DND-41 (cell line): ENCODE results near the gene MED10.

Experiments used
- ATAC-seq: fragments of 200-7000 bp; cut with Tn5 transposase; 3 replicates; pipeline ENCODE4 v1.9.1; 2021; ENCODE audit warnings: low read depth; ENCODE audit not compliant: insufficient read depth
- DNase-seq: peaks from one replicate; pipeline ENCODE4 v3.0.0-alpha.2; 2020
- H2AFZ ChIP-seq: 2 replicates; pipeline ENCODE4 v1.6.0; 2012; ENCODE audit warnings: low read depth, low read length
- H3K27ac ChIP-seq: 2 replicates; pipeline ENCODE4 v1.5.1; 2012; ENCODE audit warnings: low read length, inconsistent platforms
- H3K27me3 ChIP-seq: fragments of 200-600 bp; sonication (generic); 2 replicates; pipeline ENCODE4 v1.6.0; 2012; ENCODE audit warnings: low read length, mild to moderate bottlenecking, inconsistent platforms; ENCODE audit not compliant: insufficient read depth, poor library complexity
- H3K36me3 ChIP-seq: 2 replicates; pipeline ENCODE4 v1.5.1; 2012; ENCODE audit warnings: low read length, inconsistent platforms; ENCODE audit not compliant: insufficient read depth
- H3K4me1 ChIP-seq: 2 replicates; pipeline ENCODE4 v1.5.1; 2012; ENCODE audit warnings: mild to moderate bottlenecking, low read length; ENCODE audit not compliant: insufficient read depth
- H3K4me2 ChIP-seq: 2 replicates; pipeline ENCODE4 v1.6.0; 2012; ENCODE audit warnings: mild to moderate bottlenecking, moderate library complexity, low read length, inconsistent platforms; ENCODE audit not compliant: insufficient read depth
- H3K4me3 ChIP-seq, 2 experiments: fragments of 200-600 bp in 1 of 2; shearing (Covaris generic) in 1 of 2; 2 replicates each; pipeline ENCODE4 v1.5.1; 2012 to 2016; ENCODE audit warnings: inconsistent platforms in 2 of 2, low read length in 2 of 2, mild to moderate bottlenecking in 2 of 2, low read depth in 1 of 2, moderate library complexity in 1 of 2
- H3K79me2 ChIP-seq: 2 replicates; pipeline ENCODE4 v1.6.0; 2012; ENCODE audit warnings: low read length, inconsistent platforms; ENCODE audit not compliant: insufficient read depth
- H3K9ac ChIP-seq: 2 replicates; pipeline ENCODE4 v1.6.0; 2012; ENCODE audit warnings: low read depth, mild to moderate bottlenecking, inconsistent platforms, low read length, moderate library complexity
- H3K9me3 ChIP-seq: 2 replicates; pipeline ENCODE4 v1.5.1; 2012; ENCODE audit warnings: low read length, moderate library complexity, mild to moderate bottlenecking, inconsistent platforms; ENCODE audit not compliant: insufficient read depth, severe bottlenecking
- H4K20me1 ChIP-seq: 2 replicates; pipeline ENCODE4 v1.6.0; 2012; ENCODE audit warnings: low read length; ENCODE audit not compliant: insufficient read depth
- CTCF ChIP-seq: IDR thresholded peaks from 2 replicates; pipeline ENCODE4 v1.5.1; 2012; ENCODE audit warnings: borderline replicate concordance, low read length, moderate library complexity, mild to moderate bottlenecking; ENCODE audit not compliant: poor library complexity, severe bottlenecking; ENCODE audit errors: extremely low read depth
- EZH2 ChIP-seq: IDR thresholded peaks from 3 replicates; pipeline ENCODE4 v1.6.1; 2012; ENCODE audit warnings: borderline replicate concordance, low read depth, mild to moderate bottlenecking, moderate library complexity, low read length, inconsistent platforms; ENCODE audit not compliant: severe bottlenecking

MED10 gene

DNA sequence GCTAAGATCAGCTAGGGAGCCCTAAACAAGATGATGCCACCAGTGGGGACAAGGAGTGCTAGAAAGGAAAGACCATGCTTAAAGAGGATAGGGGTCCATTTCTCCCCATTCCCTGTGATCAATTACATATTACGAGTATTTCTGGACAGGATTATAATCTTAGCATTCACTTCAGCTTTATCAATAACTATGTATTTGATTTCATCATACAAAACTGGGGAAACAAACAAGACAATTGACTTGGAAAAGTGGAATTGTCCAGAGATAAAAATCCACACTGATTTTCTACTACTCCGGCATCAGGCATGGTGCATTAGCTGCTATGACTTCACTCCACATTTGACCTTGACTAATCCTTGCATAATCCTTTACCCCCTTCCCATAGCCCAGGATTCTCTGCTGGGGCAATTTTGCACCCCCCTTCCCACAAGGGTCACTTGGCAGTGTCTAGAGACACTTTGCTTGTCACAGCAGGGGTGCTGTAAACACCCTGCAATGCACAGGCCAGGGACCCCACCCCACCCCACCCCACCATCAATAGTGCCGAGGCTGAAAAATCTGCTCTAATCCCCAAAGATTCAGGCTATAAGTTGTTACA is 40.4 kb upstream of the MED10 start:
- no peaks in the 10 kb centered on the region for H3K36me3 ChIP-seq
- H3K27me3 ChIP-seq: peaks cover 8% of the 10 kb centered on the region
- no peak for TF ChIP-seq CTCF
- no peak for TF ChIP-seq EZH2
- no peaks in the 10 kb centered on the region for H3K79me2 ChIP-seq
- H3K4me1 ChIP-seq: no peaks in the 10 kb centered on the region
- H3K4me3 ChIP-seq: no peak overlapping the region
- H3K4me2 ChIP-seq: no peak overlapping the region
- no peak for DNase-seq
- H2AFZ ChIP-seq: no peak overlapping the region
- ATAC-seq: no peak
- no peaks in the 10 kb centered on the region for H3K9me3 ChIP-seq
- H4K20me1 ChIP-seq: no peaks in the 10 kb centered on the region
- no peak overlapping the region for H3K9ac ChIP-seq
- H3K27ac ChIP-seq: no peak overlapping the region

DNA sequence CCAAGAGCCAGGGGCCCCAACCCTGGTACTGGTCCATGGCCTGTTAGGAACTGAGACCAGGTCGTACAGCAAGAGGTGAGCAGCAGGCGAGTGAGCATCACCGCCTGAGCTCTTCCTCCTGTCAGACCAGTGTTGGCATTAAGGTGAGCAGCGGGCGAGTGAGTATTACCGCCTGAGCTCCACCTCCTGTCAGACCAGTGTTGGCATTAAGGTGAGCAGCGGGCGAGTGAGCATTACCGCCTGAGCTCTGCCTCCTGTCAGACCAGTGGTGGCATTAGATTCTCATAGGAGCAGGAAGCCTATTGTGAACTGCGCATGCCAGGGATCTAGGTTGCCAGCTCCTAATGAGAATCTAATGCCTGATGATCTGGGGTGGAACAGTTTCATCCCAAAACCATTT is 39.3 kb upstream of the MED10 start:
- Histone ChIP-seq H3K4me2 (no peak overlapping the region), H2AFZ (no peak overlapping the region), H3K9ac (no peak overlapping the region), H3K27me3 (peaks cover 13% of the 10 kb centered on the region), H3K36me3 (no peaks in the 10 kb centered on the region), H3K9me3 (no peaks in the 10 kb centered on the region), H4K20me1 (no peaks in the 10 kb centered on the region), H3K4me3 (no peak overlapping the region), H3K4me1 (no peaks in the 10 kb centered on the region), H3K27ac (no peak overlapping the region), H3K79me2 (no peaks in the 10 kb centered on the region)
- ATAC-seq: no peak
- no peak for DNase-seq
- no peak for TF ChIP-seq EZH2

DNA sequence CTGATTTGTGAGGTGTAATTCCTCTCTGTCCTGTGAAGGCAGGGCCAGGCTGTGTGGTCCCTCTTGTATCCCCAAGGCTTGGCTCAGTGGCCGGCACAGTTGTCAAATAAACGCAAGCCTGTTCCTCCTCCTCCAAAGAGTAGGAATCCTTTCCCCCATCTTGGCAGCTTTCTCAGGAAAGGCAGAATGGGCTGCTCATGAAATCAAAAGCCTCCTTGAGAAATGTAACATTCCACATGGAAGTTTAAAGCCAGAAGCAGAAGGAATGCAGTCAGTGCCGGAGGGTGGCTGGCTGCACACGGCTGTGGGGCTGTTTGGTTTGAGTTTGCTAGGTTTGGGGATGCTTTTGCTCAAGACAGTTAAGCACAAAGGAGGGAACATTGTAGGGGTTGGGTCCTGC is 34.5 kb upstream of the MED10 start:
- Histone ChIP-seq H3K27ac (no peak overlapping the region), H3K4me3 (no peak overlapping the region), H3K4me2 (no peak overlapping the region), H3K9me3 (no peaks in the 10 kb centered on the region), H2AFZ (no peak overlapping the region), H3K9ac (no peak overlapping the region), H3K36me3 (no peaks in the 10 kb centered on the region), H3K27me3 (peaks cover 6% of the 10 kb centered on the region), H3K4me1 (no peaks in the 10 kb centered on the region), H4K20me1 (no peaks in the 10 kb centered on the region), H3K79me2 (no peaks in the 10 kb centered on the region)
- no peak for TF ChIP-seq CTCF
- no peak for TF ChIP-seq EZH2
- ATAC-seq (no peak), DNase-seq (no peak)

GRCh38 chr5:6411141-6411540 is 32.8 kb upstream of the MED10 start:
- H2AFZ ChIP-seq: no peak overlapping the region
- ATAC-seq (no peak), DNase-seq (no peak)
- H3K79me2 ChIP-seq: no peaks in the 10 kb centered on the region
- H3K4me3 ChIP-seq: no peak overlapping the region
- no peak overlapping the region for H3K4me2 ChIP-seq
- H3K4me1 ChIP-seq: no peaks in the 10 kb centered on the region
- H3K36me3 ChIP-seq: no peaks in the 10 kb centered on the region
- no peak overlapping the region for H3K27ac ChIP-seq
- H3K9me3 ChIP-seq: no peaks in the 10 kb centered on the region
- H3K9ac ChIP-seq: no peak overlapping the region
- TF ChIP-seq EZH2 (no peak), CTCF (no peak)
- peaks cover 6% of the 10 kb centered on the region for H3K27me3 ChIP-seq
- H4K20me1 ChIP-seq: no peaks in the 10 kb centered on the region
